ENCODE measurements around the gene HSPB7.

Gene HSPB7

GRCh38 chr1:16013908-16014258 lies 4.0 kb downstream of the HSPB7 start:
- Histone ChIP-seq H3K4me3 (no peak overlapping the region), H3K36me3 (ENCODE audit: insufficient read depth, low read length) (no peaks in the 10 kb centered on the region), H3K27ac (no peak overlapping the region), H3K9me3 (ENCODE audit: low read depth, low read length) (no peaks in the 10 kb centered on the region), H3K9ac (ENCODE audit: insufficient read length) (no peak overlapping the region)
- DNase-seq (ENCODE audit: low read depth, low spot score) = no peak
- TF ChIP-seq POLR2AphosphoS5 (IDR thresholded peaks at IDR 0.05; ENCODE audit: borderline replicate concordance, low read depth, low read length) (no peak), FOXP2 (optimal IDR thresholded peaks at IDR 0.05; ENCODE audit: control extremely low read depth, extremely low read length, insufficient read depth) (no peak), EZH2 (IDR thresholded peaks at IDR 0.05) (no peak)

GRCh38 chr1:16013220-16013907 lies 4.5 kb downstream of the HSPB7 start:
- Histone ChIP-seq H3K9ac (ENCODE audit: insufficient read length) (no peak overlapping the region), H3K27ac (no peak overlapping the region), H3K9me3 (ENCODE audit: low read depth, low read length) (no peaks in the 10 kb centered on the region), H3K4me3 (no peak overlapping the region), H3K36me3 (ENCODE audit: insufficient read depth, low read length) (no peaks in the 10 kb centered on the region)
- no peak for DNase-seq (ENCODE audit: low read depth, low spot score)
- no peak for TF ChIP-seq POLR2AphosphoS5 (IDR thresholded peaks at IDR 0.05; ENCODE audit: borderline replicate concordance, low read depth, low read length)
- no peak for TF ChIP-seq EZH2 (IDR thresholded peaks at IDR 0.05)
- no peak for TF ChIP-seq FOXP2 (optimal IDR thresholded peaks at IDR 0.05; ENCODE audit: control extremely low read depth, extremely low read length, insufficient read depth)

GRCh38 chr1:16012590-16013219 lies 5.1 kb downstream of the HSPB7 start:
- DNase-seq (ENCODE audit: low read depth, low spot score) = no peak

GRCh38 chr1:16011936-16012589 lies 5.8 kb downstream of the HSPB7 start:
- no peak for DNase-seq (ENCODE audit: low read depth, low spot score)
- Histone ChIP-seq H3K9me3 (ENCODE audit: low read depth, low read length) (no peaks in the 10 kb centered on the region), H3K9ac (ENCODE audit: insufficient read length) (no peak overlapping the region), H3K4me3 (no peak overlapping the region), H3K27ac (no peak overlapping the region), H3K36me3 (ENCODE audit: insufficient read depth, low read length) (no peaks in the 10 kb centered on the region)
- TF ChIP-seq FOXP2 (optimal IDR thresholded peaks at IDR 0.05; ENCODE audit: control extremely low read depth, extremely low read length, insufficient read depth) = no peak
- no peak for TF ChIP-seq EZH2 (IDR thresholded peaks at IDR 0.05)
- TF ChIP-seq POLR2AphosphoS5 (IDR thresholded peaks at IDR 0.05; ENCODE audit: borderline replicate concordance, low read depth, low read length) = no peak

More at GRCh38 chr1:16012590-16013219, 5.1 kb downstream of the HSPB7 start:
- Histone ChIP-seq H3K36me3 (ENCODE audit: insufficient read depth, low read length) (no peaks in the 10 kb centered on the region), H3K4me3 (no peak overlapping the region), H3K27ac (no peak overlapping the region), H3K9me3 (ENCODE audit: low read depth, low read length) (no peaks in the 10 kb centered on the region), H3K9ac (ENCODE audit: insufficient read length) (no peak overlapping the region)
- TF ChIP-seq EZH2 (IDR thresholded peaks at IDR 0.05) (no peak), POLR2AphosphoS5 (IDR thresholded peaks at IDR 0.05; ENCODE audit: borderline replicate concordance, low read depth, low read length) (no peak), FOXP2 (optimal IDR thresholded peaks at IDR 0.05; ENCODE audit: control extremely low read depth, extremely low read length, insufficient read depth) (no peak)

GRCh38 chr1:16010837-16011236 lies 7.0 kb downstream of the HSPB7 start:
- TF ChIP-seq FOXP2 (optimal IDR thresholded peaks at IDR 0.05; ENCODE audit: control extremely low read depth, extremely low read length, insufficient read depth) (no peak), EZH2 (IDR thresholded peaks at IDR 0.05) (no peak), POLR2AphosphoS5 (IDR thresholded peaks at IDR 0.05; ENCODE audit: borderline replicate concordance, low read depth, low read length) (no peak)
- H3K9ac ChIP-seq (ENCODE audit: insufficient read length) = no peak overlapping the region
- H3K4me3 ChIP-seq = no peak overlapping the region
- H3K9me3 ChIP-seq (ENCODE audit: low read depth, low read length) = no peaks in the 10 kb centered on the region
- no peak overlapping the region for H3K27ac ChIP-seq
- DNase-seq (ENCODE audit: low read depth, low spot score) = no peak
- no peaks in the 10 kb centered on the region for H3K36me3 ChIP-seq (ENCODE audit: insufficient read depth, low read length)

- no peaks in the 10 kb centered on the region for H3K36me3 ChIP-seq (ENCODE audit: insufficient read depth, low read length)
- no peak overlapping the region for H3K9ac ChIP-seq (ENCODE audit: insufficient read length)
- H3K27ac ChIP-seq = no peak overlapping the region
- no peak for DNase-seq (ENCODE audit: low read depth, low spot score)
- no peaks in the 10 kb centered on the region for H3K9me3 ChIP-seq (ENCODE audit: low read depth, low read length)
- H3K4me3 ChIP-seq = no peak overlapping the region
- no peak for TF ChIP-seq FOXP2 (optimal IDR thresholded peaks at IDR 0.05; ENCODE audit: control extremely low read depth, extremely low read length, insufficient read depth)
- TF ChIP-seq POLR2AphosphoS5 (IDR thresholded peaks at IDR 0.05; ENCODE audit: borderline replicate concordance, low read depth, low read length) = no peak
- TF ChIP-seq EZH2 (IDR thresholded peaks at IDR 0.05) = no peak
Observed at GRCh38 chr1:16009678-16010077, 8.2 kb downstream of the HSPB7 start.

- no peak for TF ChIP-seq EZH2 (IDR thresholded peaks at IDR 0.05)
- no peak for TF ChIP-seq POLR2AphosphoS5 (IDR thresholded peaks at IDR 0.05; ENCODE audit: borderline replicate concordance, low read depth, low read length)
- no peak for TF ChIP-seq FOXP2 (optimal IDR thresholded peaks at IDR 0.05; ENCODE audit: control extremely low read depth, extremely low read length, insufficient read depth)
Observed at GRCh38 chr1:16009030-16009460, 8.8 kb downstream of the HSPB7 start.

GRCh38 chr1:16007671-16008341 lies 10.0 kb downstream of the HSPB7 start:
- TF ChIP-seq EZH2 (IDR thresholded peaks at IDR 0.05) = no peak

More at GRCh38 chr1:16009030-16009460, 8.8 kb downstream of the HSPB7 start:
- Histone ChIP-seq H3K36me3 (ENCODE audit: insufficient read depth, low read length) (no peaks in the 10 kb centered on the region), H3K4me3 (no peak overlapping the region), H3K27ac (no peak overlapping the region), H3K9me3 (ENCODE audit: low read depth, low read length) (no peaks in the 10 kb centered on the region), H3K9ac (ENCODE audit: insufficient read length) (no peak overlapping the region)
- no peak for DNase-seq (ENCODE audit: low read depth, low spot score)

More at GRCh38 chr1:16007671-16008341, 10.0 kb downstream of the HSPB7 start:
- Histone ChIP-seq H3K27ac (no peak overlapping the region), H3K9ac (ENCODE audit: insufficient read length) (no peak overlapping the region), H3K9me3 (ENCODE audit: low read depth, low read length) (no peaks in the 10 kb centered on the region), H3K4me3 (no peak overlapping the region), H3K36me3 (ENCODE audit: insufficient read depth, low read length) (no peaks in the 10 kb centered on the region)
- DNase-seq (ENCODE audit: low read depth, low spot score) = no peak
